GM19395 (cell line): ENCODE measurements around the gene SH3TC1.

Experiments used
- ATAC-seq: cut with Tn5 transposase; IDR thresholded peaks from one replicate; pipeline ENCODE4 v1.9.1; 2021; ENCODE audit warnings: mild to moderate bottlenecking, moderate library complexity; ENCODE audit not compliant: unreplicated experiment

Gene SH3TC1

DNA sequence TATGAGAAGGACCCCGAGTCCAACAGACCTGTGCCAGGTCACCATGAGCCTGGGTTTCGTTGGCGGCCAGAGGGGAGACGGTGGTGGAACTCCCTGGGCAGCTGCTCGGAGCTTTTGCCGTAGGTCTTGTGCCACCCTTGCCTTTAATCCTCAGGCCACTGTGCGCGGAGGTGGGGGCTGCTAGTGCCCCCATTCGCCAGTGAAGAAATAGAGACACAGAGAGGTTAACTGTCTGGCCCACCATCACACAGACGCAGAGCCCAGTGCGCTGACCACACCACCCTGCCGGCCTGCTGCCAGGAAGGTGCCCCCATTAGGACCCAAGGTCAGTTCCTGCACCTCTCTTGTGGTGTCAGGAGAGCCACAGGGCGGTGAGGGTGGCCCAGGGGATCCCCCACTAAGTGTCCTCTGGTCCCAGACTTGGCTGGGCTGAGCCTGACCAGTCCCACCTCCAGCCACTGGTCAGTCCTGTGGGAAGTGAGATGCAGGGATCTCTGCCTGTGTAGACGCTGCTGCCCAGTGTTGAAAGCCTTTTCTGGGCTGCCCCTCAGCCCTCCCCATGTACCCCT lies 42.2 kb downstream of the SH3TC1 start:
- ATAC-seq: no peak

DNA sequence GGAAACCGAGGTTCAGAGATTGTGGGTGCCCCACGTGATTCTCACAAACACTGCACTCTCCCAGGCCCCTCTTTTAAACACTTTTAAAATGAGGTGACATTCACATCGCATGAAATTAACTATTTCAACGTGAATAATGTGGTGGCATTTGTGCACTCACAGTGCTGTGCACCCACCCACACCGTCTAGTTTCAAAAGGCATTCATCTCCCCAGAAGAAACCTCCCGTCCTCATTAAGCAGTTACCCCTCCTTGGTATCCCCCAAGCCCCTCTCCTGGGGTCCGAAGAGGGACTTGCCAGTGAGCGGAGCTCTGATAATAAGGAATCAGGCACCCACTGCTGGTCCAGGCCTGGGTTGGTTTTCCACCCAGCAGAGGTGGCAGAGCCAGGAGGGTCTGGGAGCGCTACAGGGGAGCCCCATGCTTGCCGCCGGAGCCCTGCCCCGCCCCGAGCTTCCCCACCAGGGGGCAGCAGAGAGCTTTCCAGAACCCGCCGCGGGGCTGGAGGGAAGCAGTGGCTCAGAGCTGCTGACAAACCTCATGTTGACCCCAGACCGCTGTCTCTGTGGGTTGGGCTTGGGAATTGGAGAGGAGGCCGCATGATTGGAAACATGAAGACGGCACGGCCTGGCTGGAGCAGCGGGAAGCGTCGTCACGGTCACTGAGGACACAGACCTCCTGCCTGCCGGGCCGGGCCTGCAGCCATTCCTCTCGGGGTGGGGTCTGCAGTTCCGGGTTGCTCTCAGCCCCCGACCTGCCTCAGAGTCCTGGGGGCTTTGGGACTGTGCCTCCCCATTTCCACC lies 43.0 kb downstream of the SH3TC1 start:
- no peak for ATAC-seq

DNA sequence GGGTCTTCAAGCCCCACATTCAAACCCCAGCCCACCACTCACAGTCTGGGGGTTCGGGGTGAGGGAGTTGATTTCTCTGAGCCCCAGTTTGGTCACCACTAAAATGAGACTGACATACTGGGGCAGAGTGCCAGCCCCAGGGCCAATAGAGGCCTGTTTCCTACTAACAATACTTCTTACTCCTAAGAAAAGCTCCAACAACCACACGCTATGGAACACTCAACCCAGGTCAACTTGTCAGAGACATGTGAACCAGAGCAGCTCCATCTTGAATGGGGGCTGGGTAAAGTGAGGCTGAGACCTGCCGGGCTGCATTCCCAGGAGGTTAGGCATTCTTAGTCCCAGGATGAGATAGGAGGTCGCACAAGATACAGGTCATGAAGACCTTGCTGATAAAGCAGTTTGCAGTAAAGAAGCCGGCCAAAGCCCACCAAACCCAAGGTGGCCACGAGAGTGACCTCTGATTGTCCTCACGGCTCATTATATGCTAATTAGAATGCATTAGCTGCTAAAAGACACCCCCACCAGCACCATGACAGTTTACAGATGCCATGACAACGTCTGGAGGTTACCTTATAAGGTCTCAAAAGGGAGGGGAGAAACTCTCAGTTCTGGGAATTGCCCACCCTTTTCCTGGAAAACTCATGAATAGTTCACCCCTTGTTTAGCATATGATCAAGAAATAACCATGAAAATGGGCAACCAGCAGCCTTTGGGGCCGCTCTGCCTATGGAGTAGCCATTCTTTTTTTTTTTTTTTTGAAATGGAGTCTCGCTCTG lies 43.9 kb downstream of the SH3TC1 start:
- ATAC-seq: no peak

DNA sequence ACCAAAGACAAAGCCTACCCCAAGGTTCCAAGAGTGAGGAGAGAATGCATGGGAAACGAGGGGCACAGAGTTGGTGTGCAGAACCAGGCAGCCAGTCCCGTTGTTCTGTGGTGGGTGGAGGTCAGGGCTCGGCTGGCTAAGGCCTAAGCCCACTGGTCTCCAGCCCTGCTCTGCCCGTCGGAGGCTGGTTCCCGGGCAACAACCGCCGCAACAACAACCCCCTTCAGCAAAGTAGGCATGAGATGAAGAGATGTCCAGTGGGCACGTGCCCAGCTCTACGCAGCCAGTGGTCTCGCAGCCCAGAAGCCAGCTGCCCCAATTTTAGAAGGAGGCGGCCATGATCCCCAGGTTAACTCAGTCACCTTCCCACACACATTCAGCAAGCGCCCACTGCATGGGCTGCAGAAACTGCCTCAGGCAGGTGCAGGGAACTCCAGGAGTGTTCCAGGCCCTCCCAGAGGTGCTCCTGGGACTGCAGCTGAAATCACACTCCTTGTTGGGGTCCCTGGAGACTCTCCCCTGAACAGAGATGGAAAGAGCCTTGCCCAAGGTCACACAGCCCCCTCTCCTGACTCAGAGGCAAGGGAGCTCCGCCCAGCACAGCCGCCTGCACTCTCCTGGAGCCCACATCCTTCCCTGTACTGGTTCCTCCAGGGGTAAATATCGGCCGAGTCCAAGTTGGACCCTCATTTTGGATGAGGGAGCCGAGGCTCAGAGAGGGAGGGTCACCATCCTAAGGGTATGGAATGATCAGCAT lies 45.1 kb downstream of the SH3TC1 start:
- no peak for ATAC-seq

DNA sequence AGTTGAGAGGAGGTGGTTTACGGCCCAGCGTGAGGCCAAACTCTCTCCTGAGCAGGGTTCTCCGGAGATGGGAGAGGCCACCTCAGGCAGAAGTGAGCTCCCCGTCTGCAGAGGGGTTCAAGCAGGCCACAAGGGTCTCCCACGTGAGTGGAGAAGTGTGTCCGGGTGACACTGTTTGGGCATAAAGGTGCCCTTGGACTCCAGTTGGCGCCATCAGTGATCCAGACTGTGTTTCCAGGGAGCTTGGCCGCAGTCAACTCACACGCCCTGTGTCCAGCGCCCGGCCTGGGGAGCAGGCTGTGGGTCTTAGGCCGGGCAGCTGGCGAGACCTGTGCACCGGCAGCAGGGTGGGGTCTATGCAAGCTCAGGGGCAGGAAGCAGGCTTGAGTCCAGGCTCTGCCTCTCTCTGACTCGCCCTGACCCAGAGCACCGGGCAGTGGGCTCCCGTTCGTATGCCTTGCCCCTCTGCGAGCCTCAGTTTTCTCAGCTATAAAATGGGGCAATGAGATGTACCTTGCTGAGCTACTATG lies 45.9 kb downstream of the SH3TC1 start:
- ATAC-seq: no peak

DNA sequence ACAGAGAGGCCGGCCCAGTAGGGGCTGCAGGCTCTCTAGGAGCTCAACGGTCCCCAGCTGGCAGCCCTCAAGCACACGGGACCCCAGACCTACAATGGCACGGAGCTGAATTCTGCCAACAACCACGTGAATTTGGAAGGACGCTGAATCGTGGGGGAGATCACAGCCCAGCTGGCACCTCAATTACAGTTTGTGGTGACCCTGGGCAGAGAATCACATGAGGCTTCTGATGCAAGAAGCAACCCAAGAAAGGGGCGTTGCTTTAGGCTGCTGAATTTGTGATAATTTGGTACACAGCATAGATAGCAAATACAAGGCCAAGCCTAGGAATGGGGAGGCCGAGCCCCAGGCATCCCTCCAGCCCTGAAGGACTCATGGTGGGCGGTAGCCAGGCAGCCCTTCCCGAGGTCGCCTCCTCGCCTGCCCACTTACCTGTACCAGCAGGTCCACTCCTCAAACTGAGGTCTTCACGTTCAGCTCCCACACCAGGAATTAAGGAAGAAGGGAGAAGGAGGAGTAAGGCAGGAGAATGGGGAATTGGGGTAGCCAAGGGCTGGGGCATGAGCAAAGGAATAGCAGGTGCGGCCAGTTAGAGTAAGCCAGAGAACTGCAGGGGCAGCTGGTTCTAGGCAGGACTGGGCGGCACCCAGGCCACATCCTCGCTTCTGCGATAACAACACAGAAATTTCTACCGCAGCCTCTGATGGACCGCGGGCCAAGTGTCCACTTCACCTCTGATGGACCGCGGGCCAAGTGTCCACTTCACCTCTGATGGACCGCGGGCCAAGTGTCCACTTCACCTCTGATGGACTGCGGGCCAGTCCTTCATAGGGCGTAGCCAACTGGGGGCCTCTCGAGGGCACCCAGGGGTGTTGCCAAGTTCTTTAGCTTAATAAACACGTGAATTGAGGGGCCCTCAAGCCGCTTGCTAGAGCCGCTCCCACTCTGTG lies 47.1 kb downstream of the SH3TC1 start:
- no peak for ATAC-seq

DNA sequence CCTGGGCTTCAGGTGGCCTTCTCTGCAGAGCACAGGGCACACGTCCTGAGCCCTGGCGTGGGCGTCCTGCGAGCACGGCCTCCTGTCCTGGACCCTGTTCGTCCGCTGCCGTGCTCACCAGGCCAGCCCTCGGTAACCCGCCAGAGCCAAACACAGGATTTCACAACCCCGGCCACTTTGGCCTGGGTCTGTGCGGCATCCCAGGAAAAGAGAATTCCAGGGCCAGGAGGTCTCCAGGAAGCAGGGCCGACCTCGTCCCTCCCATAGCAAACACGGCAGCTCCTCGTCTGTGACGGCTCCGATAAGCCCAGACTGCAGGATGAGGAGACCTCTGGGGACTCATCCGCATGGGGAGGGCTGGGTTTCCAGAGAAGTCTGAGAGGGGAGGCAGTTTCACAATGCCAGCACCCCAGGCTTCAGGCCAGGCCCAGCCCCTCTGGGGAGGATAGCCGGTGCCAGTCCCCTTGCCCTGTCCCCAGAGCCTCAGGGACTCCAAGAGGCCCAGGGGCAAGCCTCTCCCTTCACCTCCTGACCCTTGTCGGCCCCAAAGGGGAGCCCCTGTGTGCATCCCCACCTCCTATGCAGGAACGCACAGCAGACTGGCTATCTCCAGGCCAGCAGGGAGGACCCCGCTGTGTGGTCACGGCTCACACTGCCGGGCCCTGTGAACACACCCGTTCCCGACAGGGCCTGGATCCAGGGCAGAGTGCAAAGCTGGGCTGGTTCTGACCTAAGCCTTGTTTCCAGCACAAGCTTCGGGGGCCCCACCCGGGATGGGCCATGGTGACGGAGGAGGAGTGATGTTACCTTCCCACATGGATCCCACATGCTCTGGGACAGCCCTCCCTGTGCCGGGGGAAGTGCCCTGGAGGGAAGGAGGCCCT lies 48.2 kb downstream of the SH3TC1 start:
- no peak for ATAC-seq

DNA sequence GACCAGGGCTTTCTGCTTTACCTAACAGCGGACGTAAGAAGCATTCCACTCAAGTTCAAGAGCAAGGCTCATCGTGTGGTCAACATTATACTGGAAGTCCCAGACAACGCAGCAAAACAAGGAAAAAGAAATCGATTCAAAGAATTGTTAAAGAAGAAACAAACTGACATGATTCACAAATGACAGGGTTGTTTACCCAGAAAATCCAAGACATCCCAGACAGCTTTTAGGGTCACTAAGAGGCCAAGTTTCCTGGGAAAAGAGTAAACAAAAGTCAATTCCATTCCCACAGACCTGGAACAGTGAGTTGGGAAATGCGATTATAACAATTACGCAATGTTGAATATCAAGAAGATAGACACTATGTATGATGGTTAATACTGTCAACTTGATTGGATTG lies 49.0 kb downstream of the SH3TC1 start:
- ATAC-seq: no peak

DNA sequence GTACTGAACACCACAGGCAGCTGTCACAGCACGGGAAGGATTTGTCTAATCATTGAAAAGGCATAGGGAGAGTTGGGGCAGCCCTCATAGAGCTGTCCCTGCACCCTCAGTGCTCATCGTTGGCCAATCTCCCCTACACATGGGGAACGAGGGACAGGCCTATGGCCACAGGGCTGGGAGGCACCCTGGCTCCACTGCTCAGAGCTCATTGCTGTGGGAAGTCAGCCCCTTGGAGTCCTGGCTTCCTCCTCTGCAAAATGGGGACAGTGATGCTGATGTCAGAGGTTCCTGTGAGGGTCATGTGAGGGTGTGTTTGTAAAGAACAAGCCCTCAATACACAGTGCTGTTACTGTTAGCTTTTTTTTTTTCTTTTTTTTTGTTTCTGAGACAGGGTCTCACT lies 51.1 kb downstream of the SH3TC1 start:
- ATAC-seq: no peak

DNA sequence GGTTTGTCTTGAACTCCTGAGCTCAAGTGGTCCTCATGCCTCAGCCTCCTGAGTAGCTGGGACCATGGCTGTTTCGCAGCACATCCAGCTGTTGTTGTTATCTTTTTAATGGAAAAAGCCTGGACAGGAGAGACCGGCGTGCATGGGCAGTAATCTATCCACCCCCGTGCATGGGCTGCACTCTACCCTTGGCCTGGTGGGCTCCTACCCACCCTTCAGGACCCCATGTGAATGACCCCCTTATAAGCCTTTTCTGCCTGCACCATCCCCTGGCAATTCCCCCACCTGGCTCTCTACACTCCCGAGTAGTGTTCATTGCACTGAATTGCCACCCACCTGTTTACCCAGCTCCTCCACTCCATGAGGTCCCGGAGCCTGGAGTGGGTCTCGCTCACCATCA lies 51.5 kb downstream of the SH3TC1 start:
- no peak for ATAC-seq

DNA sequence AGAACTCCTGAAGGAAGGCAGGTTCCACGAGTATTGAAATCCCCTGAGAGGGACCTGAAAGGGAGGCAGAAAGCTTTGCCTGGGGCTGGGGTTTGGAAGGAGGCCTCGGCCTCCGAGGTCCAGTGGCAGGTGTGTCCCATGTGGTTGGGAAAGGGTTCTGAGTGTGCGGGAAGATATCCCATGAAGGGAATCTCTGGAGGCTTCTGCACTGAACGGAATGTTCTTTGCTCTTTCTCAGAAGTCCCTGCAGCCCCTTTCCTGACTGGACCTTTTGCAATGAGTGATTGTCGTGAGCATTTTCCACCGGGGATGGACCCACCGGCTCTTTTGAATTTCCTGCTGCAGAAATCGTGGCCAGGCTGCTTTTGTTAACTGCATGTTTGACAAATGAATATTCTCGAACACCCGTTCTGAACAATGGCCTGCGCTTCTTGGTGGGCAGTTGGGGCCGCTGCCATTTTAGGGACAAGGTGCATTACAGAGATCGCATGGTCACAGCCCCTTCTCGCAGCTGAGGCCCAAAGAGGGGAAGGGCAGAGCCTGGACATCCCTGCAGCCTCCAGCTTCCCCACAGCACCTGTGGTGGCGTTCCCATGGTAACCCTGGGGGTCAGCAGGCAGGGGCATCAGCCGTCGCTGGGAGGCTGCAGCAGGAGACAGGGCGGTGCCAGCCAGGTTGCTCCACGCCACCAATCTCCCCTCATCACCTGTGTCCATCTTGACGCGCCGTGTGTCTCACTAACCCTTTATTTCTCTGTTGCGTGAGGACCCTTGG lies 52.2 kb downstream of the SH3TC1 start:
- no peak for ATAC-seq

DNA sequence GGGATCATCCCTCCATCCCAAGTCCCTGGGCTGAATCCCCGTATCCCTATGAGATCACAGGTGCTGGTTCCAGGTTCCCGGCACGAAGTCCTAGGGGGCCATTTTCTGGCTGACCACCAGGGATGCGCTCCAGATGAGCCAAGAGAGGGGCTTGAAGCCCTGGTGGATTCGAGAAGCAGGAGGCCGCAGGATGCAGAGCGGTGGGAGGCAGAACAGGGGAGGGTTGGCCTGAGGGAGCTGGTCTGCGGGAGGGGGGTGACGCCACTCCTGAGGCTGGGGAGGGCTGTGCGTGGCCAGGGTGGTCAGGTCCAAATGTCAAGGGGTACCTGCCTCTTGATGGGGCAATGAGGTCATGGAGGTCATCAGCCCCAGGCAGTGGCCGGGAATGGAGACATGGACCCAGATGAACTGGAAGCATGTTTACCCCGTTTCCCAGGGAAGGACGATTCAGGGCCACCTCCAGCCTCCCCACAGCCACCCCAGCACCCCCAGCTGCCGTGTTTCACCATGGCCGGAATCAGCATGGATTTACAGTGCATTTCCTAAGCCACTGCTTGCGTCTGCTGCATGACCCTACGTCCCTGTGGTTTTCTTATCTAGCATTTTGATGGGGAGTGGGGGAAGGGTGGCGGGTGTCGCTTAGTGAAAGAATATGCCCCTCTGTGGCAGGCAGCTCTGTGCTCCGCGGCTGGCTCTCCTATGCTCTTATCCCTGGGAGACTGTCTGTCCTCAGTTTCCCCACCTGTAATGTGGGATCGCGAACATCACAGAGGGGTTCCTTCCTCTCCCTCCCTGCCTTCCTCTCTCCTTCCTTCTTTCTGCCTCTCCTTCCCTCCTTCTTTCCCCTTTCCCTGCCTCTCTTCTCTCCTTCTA lies 53.4 kb downstream of the SH3TC1 start:
- no peak for ATAC-seq

DNA sequence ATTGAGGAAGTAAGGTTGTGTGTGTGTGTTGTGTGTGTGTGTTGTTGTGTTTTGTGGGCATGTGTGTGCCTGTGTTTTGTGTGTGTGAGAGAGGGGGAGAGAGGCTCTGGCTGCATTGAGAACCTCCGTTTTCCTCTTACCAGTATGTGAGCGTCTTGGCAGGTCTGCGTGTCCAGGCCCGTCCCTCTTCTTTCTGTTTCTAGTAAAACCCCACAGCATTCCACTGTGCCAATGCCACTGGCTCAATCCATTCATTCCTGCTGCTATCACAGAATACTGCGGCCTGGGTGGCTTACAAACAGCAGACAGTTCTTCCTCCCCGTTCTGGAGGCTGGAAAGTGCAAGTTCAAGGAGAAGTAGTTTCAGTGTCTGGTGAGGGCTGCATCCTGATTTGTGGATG lies 55.0 kb downstream of the SH3TC1 start:
- no peak for ATAC-seq

DNA sequence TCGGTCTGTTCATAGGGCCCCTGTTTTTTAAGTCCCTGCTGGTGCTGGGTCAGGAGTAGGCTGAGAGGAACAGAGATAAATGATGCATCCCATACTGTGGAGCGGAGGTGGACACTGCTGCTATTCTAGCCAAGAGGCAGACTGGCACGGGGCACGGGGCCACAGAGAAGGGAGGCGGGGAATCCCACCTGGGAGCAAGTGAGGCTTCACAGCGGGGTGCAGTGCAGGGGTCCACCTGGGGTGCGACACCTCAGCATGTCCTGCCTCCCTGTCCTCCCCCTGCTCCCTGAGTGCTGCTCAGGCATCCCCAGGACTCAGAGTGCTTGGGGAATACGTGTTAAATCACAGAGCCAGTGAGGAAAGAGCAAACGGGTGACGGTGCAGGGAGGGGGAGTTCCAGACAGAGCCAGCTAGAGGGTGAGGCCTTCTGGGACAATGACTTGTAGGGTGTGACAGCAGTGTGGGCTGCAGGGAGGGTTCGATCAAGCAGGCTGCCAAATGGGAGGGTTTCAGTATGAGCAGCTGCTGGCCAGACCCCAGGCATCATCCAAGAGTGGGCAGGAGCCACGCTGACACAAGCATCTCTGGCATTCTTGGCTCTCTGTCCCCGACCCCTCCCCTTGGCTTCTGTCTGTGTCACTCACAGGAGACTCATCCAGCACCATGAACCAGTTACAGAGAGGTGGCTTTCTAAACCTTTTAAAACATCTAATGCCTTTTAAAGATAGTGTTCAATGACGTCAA lies 56.8 kb downstream of the SH3TC1 start:
- ATAC-seq: no peak

DNA sequence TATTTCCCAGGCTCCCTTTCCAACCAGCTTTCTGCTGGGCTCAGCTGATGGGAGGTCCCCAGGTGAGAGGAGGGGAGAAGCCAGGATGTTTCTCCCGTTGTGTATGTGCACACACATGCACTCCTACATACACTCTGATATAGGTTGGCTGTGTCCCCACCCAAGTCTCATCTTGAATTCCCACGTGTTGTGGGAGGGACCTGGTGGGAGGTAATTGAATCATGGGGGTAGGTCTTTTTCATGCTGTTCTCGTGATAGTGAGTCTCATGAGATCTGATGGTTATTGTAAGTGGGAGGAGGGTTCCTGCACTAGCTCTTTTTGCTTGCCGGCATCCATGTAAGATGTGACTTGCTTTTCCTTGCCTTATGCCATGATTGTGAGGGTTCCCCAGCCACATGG lies 58.8 kb downstream of the SH3TC1 start:
- no peak for ATAC-seq

DNA sequence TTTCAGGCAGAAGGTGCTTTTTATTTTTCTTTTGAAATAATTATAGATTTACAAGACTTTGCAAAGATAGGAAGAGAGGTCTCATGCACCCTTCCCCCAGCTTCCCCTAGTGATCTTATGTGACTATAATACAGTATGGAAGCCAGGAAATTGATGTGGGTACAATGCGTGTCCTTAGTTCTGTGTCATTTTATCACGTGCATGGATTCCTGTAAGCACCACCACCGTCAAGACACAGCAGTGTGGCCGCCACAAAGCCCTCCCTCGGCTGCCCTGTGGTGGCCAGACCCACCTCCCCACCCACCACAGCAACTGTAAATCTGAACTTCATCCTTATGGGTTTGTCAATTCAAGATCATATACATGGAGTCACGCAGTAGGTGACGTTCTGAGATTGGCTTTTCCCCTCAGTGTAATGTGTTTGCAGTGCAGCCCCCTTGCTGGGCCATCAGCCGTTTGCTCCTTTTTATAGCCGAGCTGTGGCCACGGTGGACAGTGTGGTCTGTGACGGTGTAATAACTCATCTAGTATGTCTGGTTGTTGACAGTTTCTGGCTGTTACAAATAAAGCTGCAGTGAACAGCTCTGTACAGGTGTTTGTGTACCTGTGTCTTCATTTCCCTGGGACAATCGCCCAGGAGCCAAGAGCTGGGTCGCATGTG lies 59.6 kb downstream of the SH3TC1 start:
- ATAC-seq: no peak
